Measurements from ENCODE around the gene GYG2. TPM values are rescaled to one million over a fixed set of nuclear protein-coding genes. Genes with fewer than 3 reads are reported as not detected.
A peak's percentile ranks its signal among the peaks of the same experiment; 100 is the strongest.
"Not testable (repeated sequence)": the region's sequence is repeated elsewhere in the genome, so short reads cannot be mapped to it uniquely, and the experiment has no call there.

Gene GYG2
- total RNA-seq (2021) (1.7 and 2.0 TPM in 2 replicates), Bru-seq, nascent RNA (percentile 23 among the genes with signal in this experiment), BruChase-seq, experiment 1, labeled RNA remaining after a 2-hour chase (percentile 25 among the genes with signal in this experiment), BruChase-seq, experiment 2, labeled RNA remaining after a 6-hour chase (percentile 26 among the genes with signal in this experiment)
- long read RNA-seq, partial matches to known transcripts: 0 of 4 reads
- long read RNA-seq, other reads (novel, unspliced or antisense): 3 of 4 reads

DNA sequence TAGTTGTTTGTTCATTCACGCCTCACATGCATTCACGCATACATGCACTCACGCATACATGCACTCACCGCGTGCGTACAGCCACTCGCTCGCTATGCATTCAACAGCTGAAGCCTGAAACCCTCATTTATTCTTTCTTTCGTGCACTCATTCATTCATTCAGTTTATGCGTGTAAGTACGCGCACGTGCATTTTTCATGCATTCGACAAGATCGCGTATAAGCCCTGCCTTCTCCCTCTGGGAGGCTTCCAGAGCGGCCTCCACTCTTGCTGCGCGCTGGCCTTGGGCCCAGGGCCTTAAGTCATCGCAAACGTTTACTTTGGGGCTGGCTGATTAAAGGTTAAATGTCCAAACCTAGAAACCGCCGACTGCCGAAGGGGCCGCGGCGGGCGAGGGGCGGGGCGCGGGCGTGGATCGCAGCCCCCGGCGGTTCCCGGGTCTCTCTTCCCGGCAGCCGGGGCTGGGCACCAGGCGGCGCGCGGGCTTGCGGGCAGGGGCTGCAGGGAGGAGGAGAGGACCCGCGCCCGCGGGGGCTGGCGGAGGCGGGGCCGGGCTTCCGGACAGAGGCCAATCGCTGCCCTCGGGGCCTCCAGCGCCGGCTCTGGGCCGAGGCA lies at the start of gene GYG2:
Gene GYG2, plus strand, starts transcription at position 587 of the 615 bp plus-strand sequence. CDS start 1,259 bp downstream, outside the sequence.
- Histone ChIP-seq H4K20me1 (ENCODE audit: insufficient read depth) (no peaks in the 10 kb centered on the region), H3K79me2 (ENCODE audit: low read depth) (no peaks in the 10 kb centered on the region), H3K4me3 (no peak within 1 kb of the TSS), H3K27ac (no peak within 1 kb of the TSS), H3K4me1 (replicated peaks; ENCODE audit: insufficient read depth) (no peaks in the 10 kb centered on the region), H3K4me2 (no peak within 1 kb of the TSS), H2AFZ (no peak within 1 kb of the TSS), H3K36me3 (ENCODE audit: low read depth) (no peaks in the 10 kb centered on the region), H3K27me3 (ENCODE audit: insufficient read depth, low read depth) (no peaks in the 10 kb centered on the region; the same call in 1 of the 2 replicates), H3K9me3 (ENCODE audit: insufficient read depth, low read depth) (no peaks in the 10 kb centered on the region), H3F3A (ENCODE audit: insufficient read depth, low read depth) (no peaks in the 10 kb centered on the region), H3K9me2 (ENCODE audit: insufficient read depth) (no peaks in the 10 kb centered on the region)
- CTCF ChIA-PET: no interaction called here
- intact Hi-C loops (cut with micrococcal nuclease; ENCODE audit: unreplicated experiment): no loop called here
- no peak for TF ChIP-seq EZH2 (IDR thresholded peaks at IDR 0.05; ENCODE audit: low read depth)
- TF ChIP-seq CTCF (conservative IDR thresholded peaks at IDR 0.05): no peak
- POLR2A ChIA-PET (ENCODE audit: unreplicated experiment): no interaction called here
- no peak for DNase-seq
- BruUV-seq (replicated peaks): no TSS peak

GRCh38 chrX:2780472-2781225 lies 48.1 kb upstream of the GYG2 start:
- H3K9me2 ChIP-seq (ENCODE audit: insufficient read depth); H3F3A ChIP-seq (ENCODE audit: insufficient read depth, low read depth); DNase-seq; H3K9me3 ChIP-seq (ENCODE audit: insufficient read depth, low read depth); H4K20me1 ChIP-seq (ENCODE audit: insufficient read depth); BruUV-seq (replicated peaks); CTCF ChIA-PET; H3K36me3 ChIP-seq (ENCODE audit: low read depth); H3K27me3 ChIP-seq (ENCODE audit: insufficient read depth, low read depth); H3K79me2 ChIP-seq (ENCODE audit: low read depth); H2AFZ ChIP-seq; POLR2A ChIA-PET (ENCODE audit: unreplicated experiment); H3K4me2 ChIP-seq; H3K4me3 ChIP-seq; H3K4me1 ChIP-seq (replicated peaks; ENCODE audit: insufficient read depth); intact Hi-C loops (cut with micrococcal nuclease; ENCODE audit: unreplicated experiment); H3K27ac ChIP-seq: not testable (repeated sequence)

DNA sequence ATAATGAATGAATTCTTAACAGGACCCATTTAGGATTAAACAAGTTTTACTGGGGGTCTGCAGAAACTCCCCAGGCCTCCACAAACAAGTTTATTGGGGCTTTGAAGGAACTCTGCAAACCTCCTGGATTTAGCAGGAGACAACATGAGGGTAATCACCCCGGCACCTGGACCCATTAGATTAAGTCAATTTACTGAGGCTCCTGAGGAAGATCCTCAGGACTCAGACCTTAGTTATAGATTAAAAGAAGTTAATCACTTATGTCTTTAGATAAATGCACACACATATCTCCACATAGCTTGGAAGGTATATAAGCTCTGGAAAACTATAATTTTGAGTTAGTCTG lies 47.5 kb upstream of the GYG2 start:
- Histone ChIP-seq H3K27me3 (ENCODE audit: insufficient read depth, low read depth) (no peaks in the 10 kb centered on the region), H3K9me2 (ENCODE audit: insufficient read depth) (no peaks in the 10 kb centered on the region), H3K4me3 (no peak overlapping the region), H3K4me2 (no peak overlapping the region), H4K20me1 (ENCODE audit: insufficient read depth) (no peaks in the 10 kb centered on the region), H3K79me2 (ENCODE audit: low read depth) (no peaks in the 10 kb centered on the region), H2AFZ (no peak overlapping the region), H3K4me1 (replicated peaks; ENCODE audit: insufficient read depth) (no peaks in the 10 kb centered on the region), H3F3A (ENCODE audit: insufficient read depth, low read depth) (no peaks in the 10 kb centered on the region), H3K36me3 (ENCODE audit: low read depth) (no peaks in the 10 kb centered on the region), H3K27ac (no peak overlapping the region), H3K9me3 (ENCODE audit: insufficient read depth, low read depth) (no peaks in the 10 kb centered on the region)
- POLR2A ChIA-PET (ENCODE audit: unreplicated experiment): no interaction called here
- no peak for TF ChIP-seq EZH2 (IDR thresholded peaks at IDR 0.05; ENCODE audit: low read depth)
- BruUV-seq (replicated peaks): no TSS peak
- no peak for DNase-seq
- intact Hi-C loops (cut with micrococcal nuclease; ENCODE audit: unreplicated experiment): no loop called here
- CTCF ChIA-PET: no interaction called here

DNA sequence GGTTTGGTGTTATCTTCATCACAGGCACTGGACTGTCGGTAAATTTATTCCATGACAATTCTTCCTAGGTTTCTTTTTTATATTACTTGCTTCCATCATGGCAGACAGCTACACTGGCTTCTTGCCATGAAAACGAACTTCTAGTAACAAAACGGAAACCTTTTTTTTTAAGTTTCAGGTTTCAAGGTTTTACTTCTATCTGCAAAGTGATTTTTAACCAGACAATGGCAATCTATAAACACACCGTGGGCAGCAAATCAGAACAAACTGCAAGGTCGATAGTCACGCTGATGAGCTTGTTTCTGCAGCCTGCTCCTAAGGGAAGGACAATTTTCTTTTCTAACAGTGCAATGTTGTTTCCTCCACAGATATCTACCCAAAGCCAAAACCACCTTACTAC lies 47.0 kb upstream of the GYG2 start:
- no peaks in the 10 kb centered on the region for H3K9me3 ChIP-seq (ENCODE audit: insufficient read depth, low read depth)
- no peak overlapping the region for H3K4me3 ChIP-seq
- no peaks in the 10 kb centered on the region for H3F3A ChIP-seq (ENCODE audit: insufficient read depth, low read depth)
- H3K4me2 ChIP-seq: no peak overlapping the region
- DNase-seq: no peak
- H4K20me1 ChIP-seq (ENCODE audit: insufficient read depth): no peaks in the 10 kb centered on the region
- H3K9me2 ChIP-seq (ENCODE audit: insufficient read depth): no peaks in the 10 kb centered on the region
- no peaks in the 10 kb centered on the region for H3K79me2 ChIP-seq (ENCODE audit: low read depth)
- no peaks in the 10 kb centered on the region for H3K4me1 ChIP-seq (replicated peaks; ENCODE audit: insufficient read depth)
- no peaks in the 10 kb centered on the region for H3K27me3 ChIP-seq (ENCODE audit: insufficient read depth, low read depth)
- CTCF ChIA-PET: no interaction called here
- H2AFZ ChIP-seq: no peak overlapping the region
- no peak overlapping the region for H3K27ac ChIP-seq
- intact Hi-C loops (cut with micrococcal nuclease; ENCODE audit: unreplicated experiment): no loop called here
- no TSS peak for BruUV-seq (replicated peaks)
- POLR2A ChIA-PET (ENCODE audit: unreplicated experiment): no interaction called here
- H3K36me3 ChIP-seq (ENCODE audit: low read depth): no peaks in the 10 kb centered on the region
- TF ChIP-seq EZH2 (IDR thresholded peaks at IDR 0.05; ENCODE audit: low read depth) (no peak), CTCF (conservative IDR thresholded peaks at IDR 0.05) (no peak)

Measured in PC-9 (cell line).